ENCODE results near the gene ESPL1.

The ESPL1 gene

DNA sequence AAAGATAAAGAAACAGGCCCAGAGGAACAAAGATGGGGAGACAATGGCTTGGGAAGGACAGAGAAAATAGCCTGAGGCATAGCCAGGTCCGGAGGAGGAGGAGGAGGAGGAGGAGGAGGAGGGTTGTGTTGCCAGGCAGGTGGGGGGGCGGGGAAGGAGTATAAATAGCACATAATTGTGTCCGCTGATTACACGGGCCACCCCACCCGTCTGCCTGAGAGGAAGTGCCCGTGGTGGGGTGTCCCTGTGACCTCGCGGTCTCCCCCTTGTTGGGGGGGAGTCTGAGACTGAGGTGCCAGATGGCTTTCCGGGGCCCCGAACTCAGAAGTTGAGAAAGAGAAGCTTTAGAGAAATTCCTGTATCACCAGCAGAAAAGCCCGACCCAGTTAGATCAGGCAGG, 69.9 kb downstream of the ESPL1 start:
- no peak for DNase-seq (ENCODE audit: low read depth)

DNA sequence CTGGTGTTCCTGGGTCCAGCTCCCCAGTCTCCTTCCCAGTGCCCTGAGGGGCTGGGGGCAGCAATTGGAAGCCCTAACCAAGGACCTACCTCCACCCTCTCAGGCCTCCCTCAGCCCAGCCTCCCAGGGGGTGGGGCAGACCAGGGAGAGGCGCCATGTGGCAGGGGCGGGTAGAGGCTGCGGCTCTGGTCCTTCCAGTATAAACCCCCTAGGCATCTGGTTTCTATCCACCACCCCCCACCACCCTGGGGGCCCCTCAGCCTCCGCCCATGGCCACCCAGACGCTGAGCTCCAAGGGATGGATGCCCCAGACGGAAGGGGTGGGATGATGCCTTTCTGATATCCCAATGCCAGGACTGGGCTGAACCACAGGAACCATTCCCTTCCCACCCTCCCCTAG, 70.8 kb downstream of the ESPL1 start:
- DNase-seq (ENCODE audit: low read depth): no peak

- DNase-seq (ENCODE audit: low read depth): no peak
These were observed 72.3 kb downstream of the ESPL1 start for GRCh38 chr12:53340398-53340797.

Measured in stimulated activated CD8-positive, alpha-beta memory T cell treated with anti-CD3 and anti-CD28 coated beads, Interleukin-15, amount 100 ng/mL, for 1 hour (primary cell).